Caco-2 (cell line): ENCODE results near the gene CDKL2. TPM values are rescaled to one million over a fixed set of nuclear protein-coding genes. Genes with fewer than 3 reads are reported as not detected.

Source experiments
- BruUV-seq: library from RNA; stranded (reverse); fragments of 400-500 nt; replicated peaks from 2 replicates; lab custom pipeline; 2021; lab: Mats Ljungman, UMichigan
- CTCF ChIA-PET: fragments of 300-600 bp; sonication (Branson Sonifier 250); formaldehyde crosslinking; loops from one replicate; lab custom pipeline; 2022; ENCODE audit warnings: antibody characterized with exemption; lab: Charles Lee
- POLR2A ChIA-PET: fragments of 300-600 bp; sonication (Branson Sonifier 250); formaldehyde crosslinking; loops from one replicate; lab custom pipeline; 2022; ENCODE audit warnings: antibody characterized with exemption; lab: Charles Lee
- DNase-seq, 2 experiments: peaks; one replicate each; pipeline versions ENCODE4 v3.0.0 to v3.0.0-alpha.2; 2020 to 2022
- H3K27me3 ChIP-seq: replicated peaks from 2 replicates; pipeline ENCODE4 v1.6.0; 2011; ENCODE audit warnings: low read length; ENCODE audit not compliant: control insufficient read depth, insufficient read depth
- H3K36me3 ChIP-seq: 2 replicates; pipeline ENCODE4 v1.5.1; 2011; ENCODE audit warnings: low read length; ENCODE audit not compliant: control insufficient read depth, insufficient read depth
- H3K4me1 ChIP-seq: fragments of 250-450 bp; sonication (Bioruptor Pico); 2 replicates; pipeline ENCODE4 v1.5.1; 2020; ENCODE audit warnings: mild to moderate bottlenecking
- H3K4me3 ChIP-seq: 2 replicates; pipeline ENCODE4 v1.5.1; 2011; ENCODE audit warnings: low read depth, mild to moderate bottlenecking, control low read depth, low read length
- H3K9me3 ChIP-seq: fragments of 250-450 bp; sonication (Bioruptor Pico); 2 replicates; pipeline ENCODE4 v1.5.1; 2020; ENCODE audit warnings: mild to moderate bottlenecking, moderate library complexity
- H3K27ac Mint-ChIP-seq: one replicate; pipeline ENCODE4 v1.8.0; 2022; ENCODE audit warnings: mixed read lengths; ENCODE audit not compliant: unreplicated experiment
- H3K27me3 Mint-ChIP-seq: one replicate; pipeline ENCODE4 v1.8.0; 2022; ENCODE audit warnings: mixed read lengths; ENCODE audit not compliant: insufficient read depth, unreplicated experiment
- H3K36me3 Mint-ChIP-seq: one replicate; pipeline ENCODE4 v1.8.0; 2022; ENCODE audit warnings: mild to moderate bottlenecking, mixed read lengths; ENCODE audit not compliant: insufficient read depth, unreplicated experiment
- H3K4me1 Mint-ChIP-seq: one replicate; pipeline ENCODE4 v1.8.0; 2022; ENCODE audit warnings: low read depth, mixed read lengths; ENCODE audit not compliant: unreplicated experiment
- H3K4me3 Mint-ChIP-seq: one replicate; pipeline ENCODE4 v1.8.0; 2022; ENCODE audit warnings: mild to moderate bottlenecking, moderate library complexity, mixed read lengths; ENCODE audit not compliant: unreplicated experiment
- H3K9me3 Mint-ChIP-seq: one replicate; pipeline ENCODE4 v1.8.0; 2022; ENCODE audit warnings: mixed read lengths; ENCODE audit not compliant: unreplicated experiment
- CTCF ChIP-seq, 2 experiments: fragments of 200-600 bp in 1 of 2; IDR thresholded peaks; 1 replicate in 1 of 2; 2 replicates in 1 of 2; pipeline versions ENCODE4 v1.5.1 to v1.8.0; 2011 to 2022; ENCODE audit warnings: antibody characterized with exemption in 1 of 2, control low read depth in 1 of 2, inconsistent platforms in 1 of 2, low read depth in 1 of 2, low read length in 1 of 2, mild to moderate bottlenecking in 1 of 2, moderate library complexity in 1 of 2; ENCODE audit not compliant: insufficient read depth in 1 of 2, severe bottlenecking in 1 of 2, unreplicated experiment in 1 of 2
- intact Hi-C: fragments of 100-400 bp; cut with micrococcal nuclease; formaldehyde crosslinking; loops from one replicate; pipeline ENCODE4 v1.10.0; 2022; ENCODE audit not compliant: unreplicated experiment
- total RNA-seq: library from RNA; stranded (reverse); gene quantifications from 2 replicates; pipeline ENCODE4 v1.2.3, GENCODE V29; 2022

CDKL2 gene
- total RNA-seq, 1 experiment from 2014 or later = 1.9 TPM

- DNase-seq = no peak
- H3K27me3 Mint-ChIP-seq = no peaks in the 10 kb centered on the region
- H3K27me3 ChIP-seq = no peaks in the 10 kb centered on the region
- H3K9me3 ChIP-seq = no peaks in the 10 kb centered on the region
- intact Hi-C loops = no loop called here
- H3K9me3 Mint-ChIP-seq = no peaks in the 10 kb centered on the region
- H3K4me1 ChIP-seq = no peaks in the 10 kb centered on the region
- no peak overlapping the region for H3K4me3 ChIP-seq
- H3K36me3 ChIP-seq = no peaks in the 10 kb centered on the region
- TF ChIP-seq CTCF (IDR thresholded peaks at IDR 0.05; ENCODE audit: insufficient read depth in 1 of 2, low read depth in 1 of 2, low read length in 1 of 2, severe bottlenecking in 1 of 2, unreplicated experiment in 1 of 2) = no peak
- H3K36me3 Mint-ChIP-seq = no peaks in the 10 kb centered on the region
- CTCF ChIA-PET = no interaction called here
- H3K27ac Mint-ChIP-seq = no peak overlapping the region
- POLR2A ChIA-PET = no interaction called here
- no peaks in the 10 kb centered on the region for H3K4me1 Mint-ChIP-seq
- no TSS peak for BruUV-seq
- no peak overlapping the region for H3K4me3 Mint-ChIP-seq
These were observed 34.3 kb downstream of the CDKL2 start for GRCh38 chr4:75596061-75596460.

DNA sequence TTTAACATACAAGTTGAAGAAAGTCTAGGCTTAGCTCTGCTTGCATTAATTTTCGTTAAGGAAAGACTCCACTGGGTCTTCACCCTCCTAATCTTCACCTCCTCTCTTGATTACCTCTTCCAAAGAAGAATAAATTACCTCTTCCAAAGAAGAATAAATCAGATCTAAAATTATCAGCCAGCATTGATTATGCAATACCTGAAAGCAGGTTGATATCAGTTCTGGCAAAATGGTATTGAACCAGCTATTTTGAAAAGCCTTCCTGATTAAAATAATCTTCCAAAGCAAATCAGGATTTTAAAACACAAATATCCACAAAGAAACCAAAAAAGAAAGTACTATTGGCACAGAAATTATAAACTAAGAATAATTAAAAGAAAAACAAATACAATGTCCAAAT, 36.9 kb downstream of the CDKL2 start:
- H3K27ac Mint-ChIP-seq = no peak overlapping the region
- Histone ChIP-seq H3K9me3 (no peaks in the 10 kb centered on the region), H3K4me3 (no peak overlapping the region), H3K27me3 (no peaks in the 10 kb centered on the region), H3K36me3 (no peaks in the 10 kb centered on the region), H3K4me1 (no peaks in the 10 kb centered on the region)
- H3K4me1 Mint-ChIP-seq = no peaks in the 10 kb centered on the region
- no peaks in the 10 kb centered on the region for H3K27me3 Mint-ChIP-seq
- no peak for TF ChIP-seq CTCF (IDR thresholded peaks at IDR 0.05; ENCODE audit: insufficient read depth in 1 of 2, low read depth in 1 of 2, low read length in 1 of 2, severe bottlenecking in 1 of 2, unreplicated experiment in 1 of 2)
- no peak for DNase-seq
- H3K9me3 Mint-ChIP-seq = no peaks in the 10 kb centered on the region
- CTCF ChIA-PET = interaction anchor here (0.5 kb wide), 1 partner anchor 48 kb away, joined by 3 read pairs; no protein-coding TSS in a partner anchor
- intact Hi-C loops = no loop called here
- no peak overlapping the region for H3K4me3 Mint-ChIP-seq
- POLR2A ChIA-PET = no interaction called here
- no TSS peak for BruUV-seq
- no peaks in the 10 kb centered on the region for H3K36me3 Mint-ChIP-seq

DNA sequence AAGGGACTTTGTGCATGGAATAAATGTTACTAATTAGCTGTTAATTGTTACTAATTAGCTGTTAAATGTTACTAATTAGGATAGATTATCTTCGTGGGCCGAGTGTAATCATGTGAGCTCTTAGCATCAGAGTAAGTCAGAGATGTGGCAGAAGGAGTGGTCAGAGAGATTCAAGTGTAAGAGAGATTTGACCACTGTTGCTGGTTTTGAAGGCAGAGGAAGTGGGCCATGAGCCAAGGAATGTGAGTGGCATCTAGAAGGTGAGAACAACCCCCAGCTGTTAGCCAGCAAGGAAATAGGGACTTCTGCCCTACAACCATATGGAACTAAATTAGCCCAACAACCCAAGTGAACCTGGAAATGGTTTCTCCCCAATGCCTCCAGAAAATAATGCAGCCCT, 46.3 kb downstream of the CDKL2 start:
- Histone ChIP-seq H3K9me3 (no peaks in the 10 kb centered on the region), H3K36me3 (no peaks in the 10 kb centered on the region), H3K27me3 (no peaks in the 10 kb centered on the region), H3K4me1 (no peaks in the 10 kb centered on the region), H3K4me3 (no peak overlapping the region)
- Mint-ChIP-seq H3K9me3 (peaks cover 21% of the 10 kb centered on the region), H3K4me3 (no peak overlapping the region), H3K4me1 (no peaks in the 10 kb centered on the region), H3K27ac (no peak overlapping the region), H3K36me3 (no peaks in the 10 kb centered on the region), H3K27me3 (no peaks in the 10 kb centered on the region)
- no peak for TF ChIP-seq CTCF (IDR thresholded peaks at IDR 0.05; ENCODE audit: insufficient read depth in 1 of 2, low read depth in 1 of 2, low read length in 1 of 2, severe bottlenecking in 1 of 2, unreplicated experiment in 1 of 2)
- CTCF ChIA-PET = no interaction called here
- POLR2A ChIA-PET = no interaction called here
- intact Hi-C loops = no loop called here
- no TSS peak for BruUV-seq
- DNase-seq = no peak
